ENCODE results near the gene ATG7. TPM values are rescaled to one million over a fixed set of nuclear protein-coding genes. Genes with fewer than 3 reads are reported as not detected.
A peak's percentile ranks its signal among the peaks of the same experiment; 100 is the strongest.
"Not testable (repeated sequence)": the region's sequence is repeated elsewhere in the genome, so short reads cannot be mapped to it uniquely, and the experiment has no call there.

Gene ATG7
- total RNA-seq, 2 experiments from 2014 or later, result 26.4 to 28.6 TPM

- POLR2A ChIA-PET, result no interaction called here
- H3K4me1 Mint-ChIP-seq, result no peaks in the 10 kb centered on the region
- no peaks in the 10 kb centered on the region for H3K9me3 Mint-ChIP-seq
- DNase-seq (no peak), ATAC-seq (ENCODE audit: low read depth) (no peak)
- H3K27ac Mint-ChIP-seq, result no peak overlapping the region
- no peaks in the 10 kb centered on the region for H3K27me3 Mint-ChIP-seq
- H3K36me3 Mint-ChIP-seq, result peaks cover 7% of the 10 kb centered on the region
- no peak overlapping the region for H3K4me3 Mint-ChIP-seq
Measured at GRCh38 chr3:11322931-11323330, 50.7 kb downstream of the ATG7 start.

GRCh38 chr3:11323813-11324212, 51.6 kb downstream of the ATG7 start:
- Mint-ChIP-seq H3K4me3 (no peak overlapping the region), H3K4me1 (no peaks in the 10 kb centered on the region), H3K27ac (no peak overlapping the region), H3K9me3 (no peaks in the 10 kb centered on the region), H3K27me3 (no peaks in the 10 kb centered on the region), H3K36me3 (peaks cover 4% of the 10 kb centered on the region)
- DNase-seq (no peak), ATAC-seq (ENCODE audit: low read depth) (no peak)
- POLR2A ChIA-PET, result no interaction called here

- no peaks in the 10 kb centered on the region for H3K9me3 Mint-ChIP-seq
- DNase-seq (no peak), ATAC-seq (ENCODE audit: low read depth) (no peak)
- H3K27me3 Mint-ChIP-seq, result no peaks in the 10 kb centered on the region
- no peaks in the 10 kb centered on the region for H3K4me1 Mint-ChIP-seq
- no peak overlapping the region for H3K27ac Mint-ChIP-seq
- peaks cover 3% of the 10 kb centered on the region for H3K36me3 Mint-ChIP-seq
- H3K4me3 Mint-ChIP-seq, result no peak overlapping the region
- POLR2A ChIA-PET, result no interaction called here
Measured at GRCh38 chr3:11327619-11328018, 55.4 kb downstream of the ATG7 start.

GRCh38 chr3:11328196-11328945, 56.2 kb downstream of the ATG7 start:
- no peaks in the 10 kb centered on the region for H3K4me1 Mint-ChIP-seq
- ATAC-seq (ENCODE audit: low read depth) (no peak), DNase-seq (no peak)
- H3K27me3 Mint-ChIP-seq, result no peaks in the 10 kb centered on the region
- no peak overlapping the region for H3K27ac Mint-ChIP-seq
- H3K4me3 Mint-ChIP-seq, result no peak overlapping the region
- peaks cover 3% of the 10 kb centered on the region for H3K36me3 Mint-ChIP-seq
- POLR2A ChIA-PET, result interaction anchor here (0.6 kb wide), 1 partner anchor 43 kb away, joined by 5 read pairs; no protein-coding TSS in a partner anchor
- no peaks in the 10 kb centered on the region for H3K9me3 Mint-ChIP-seq

- DNase-seq, result no peak
- no peaks in the 10 kb centered on the region for H3K4me1 Mint-ChIP-seq
- POLR2A ChIA-PET, result no interaction called here
- no peaks in the 10 kb centered on the region for H3K36me3 Mint-ChIP-seq
- no peaks in the 10 kb centered on the region for H3K27me3 Mint-ChIP-seq
- no peak overlapping the region for H3K4me3 Mint-ChIP-seq
- H3K9me3 Mint-ChIP-seq, result no peaks in the 10 kb centered on the region
- H3K27ac Mint-ChIP-seq, result no peak overlapping the region
- no peak for ATAC-seq (ENCODE audit: low read depth)
Measured at GRCh38 chr3:11329777-11330176, 57.6 kb downstream of the ATG7 start.

GRCh38 chr3:11331101-11331500, 58.9 kb downstream of the ATG7 start:
- Mint-ChIP-seq H3K4me1 (no peaks in the 10 kb centered on the region), H3K4me3 (no peak overlapping the region), H3K9me3 (no peaks in the 10 kb centered on the region), H3K27ac (no peak overlapping the region), H3K36me3 (no peaks in the 10 kb centered on the region), H3K27me3 (no peaks in the 10 kb centered on the region)
- POLR2A ChIA-PET, result no interaction called here
- no peak for ATAC-seq (ENCODE audit: low read depth)
- DNase-seq, result no peak

GRCh38 chr3:11335056-11335608, 62.9 kb downstream of the ATG7 start:
- H3K9me3 Mint-ChIP-seq, result no peaks in the 10 kb centered on the region
- POLR2A ChIA-PET, result no interaction called here
- H3K36me3 Mint-ChIP-seq, result no peaks in the 10 kb centered on the region
- DNase-seq (no peak), ATAC-seq (ENCODE audit: low read depth) (peak; percentile 66)
- H3K27ac Mint-ChIP-seq, result no peak overlapping the region
- no peaks in the 10 kb centered on the region for H3K27me3 Mint-ChIP-seq
- H3K4me3 Mint-ChIP-seq, result no peak overlapping the region
- no peaks in the 10 kb centered on the region for H3K4me1 Mint-ChIP-seq

- POLR2A ChIA-PET, result no interaction called here
- H3K27me3 Mint-ChIP-seq, result no peaks in the 10 kb centered on the region
- ATAC-seq (ENCODE audit: low read depth) (no peak), DNase-seq (no peak)
- no peaks in the 10 kb centered on the region for H3K4me1 Mint-ChIP-seq
- H3K36me3 Mint-ChIP-seq, result peaks cover 11% of the 10 kb centered on the region
- H3K9me3 Mint-ChIP-seq, result no peaks in the 10 kb centered on the region
- H3K4me3 Mint-ChIP-seq, result no peak overlapping the region
- H3K27ac Mint-ChIP-seq, result no peak overlapping the region
Measured at GRCh38 chr3:11339541-11339940, 67.3 kb downstream of the ATG7 start.

GRCh38 chr3:11346416-11346815, 74.2 kb downstream of the ATG7 start:
- H3K27ac Mint-ChIP-seq, result no peak overlapping the region
- POLR2A ChIA-PET, result no interaction called here
- H3K4me1 Mint-ChIP-seq, result peaks cover 2% of the 10 kb centered on the region
- H3K36me3 Mint-ChIP-seq, result peaks cover 54% of the 10 kb centered on the region
- no peak for DNase-seq
- ATAC-seq (ENCODE audit: low read depth), result no peak
- H3K27me3 Mint-ChIP-seq, result no peaks in the 10 kb centered on the region
- H3K9me3 Mint-ChIP-seq, result no peaks in the 10 kb centered on the region
- no peak overlapping the region for H3K4me3 Mint-ChIP-seq

- not testable (repeated sequence) for H3K4me1 Mint-ChIP-seq; ATAC-seq (ENCODE audit: low read depth); H3K27ac Mint-ChIP-seq; DNase-seq; H3K9me3 Mint-ChIP-seq; H3K4me3 Mint-ChIP-seq; H3K27me3 Mint-ChIP-seq
- peaks cover 60% of the 10 kb centered on the region for H3K36me3 Mint-ChIP-seq
- POLR2A ChIA-PET, result interaction anchor here (0.6 kb wide), 1 partner anchor 294 kb away, joined by 3 read pairs; no protein-coding TSS in a partner anchor
Measured at GRCh38 chr3:11348877-11349276, 76.7 kb downstream of the ATG7 start.

- DNase-seq (no peak), ATAC-seq (ENCODE audit: low read depth) (no peak)
- Mint-ChIP-seq H3K9me3 (peaks cover 2% of the 10 kb centered on the region), H3K36me3 (peaks cover 63% of the 10 kb centered on the region), H3K4me3 (no peak overlapping the region), H3K27me3 (no peaks in the 10 kb centered on the region), H3K4me1 (peaks cover 2% of the 10 kb centered on the region), H3K27ac (no peak overlapping the region)
- POLR2A ChIA-PET, result no interaction called here
Measured at GRCh38 chr3:11349446-11349845, 77.2 kb downstream of the ATG7 start.

- ATAC-seq (ENCODE audit: low read depth) (no peak), DNase-seq (no peak)
- Mint-ChIP-seq H3K4me1 (peaks cover 2% of the 10 kb centered on the region), H3K36me3 (peaks cover 62% of the 10 kb centered on the region), H3K4me3 (no peak overlapping the region), H3K9me3 (peaks cover 2% of the 10 kb centered on the region), H3K27me3 (no peaks in the 10 kb centered on the region), H3K27ac (no peak overlapping the region)
- POLR2A ChIA-PET, result interaction anchor here (1.1 kb wide), 1 partner anchor 78 kb away, joined by 3 read pairs; the partner anchor contains the start of gene ATG7
Measured at GRCh38 chr3:11350374-11350773, 78.2 kb downstream of the ATG7 start.

- no peak for DNase-seq
- Mint-ChIP-seq H3K36me3 (peaks cover 60% of the 10 kb centered on the region), H3K4me1 (peaks cover under 1% of the 10 kb centered on the region), H3K4me3 (no peak overlapping the region), H3K9me3 (peaks cover 2% of the 10 kb centered on the region), H3K27ac (no peak overlapping the region), H3K27me3 (no peaks in the 10 kb centered on the region)
- ATAC-seq (ENCODE audit: low read depth), result no peak
- POLR2A ChIA-PET, result interaction anchor here (1.1 kb wide), 1 partner anchor 79 kb away, joined by 3 read pairs; the partner anchor contains the start of gene ATG7
Measured at GRCh38 chr3:11351451-11351850, 79.3 kb downstream of the ATG7 start.

GRCh38 chr3:11356269-11356668, 84.1 kb downstream of the ATG7 start:
- H3K27ac Mint-ChIP-seq, result no peak overlapping the region
- H3K4me1 Mint-ChIP-seq, result no peaks in the 10 kb centered on the region
- peaks cover 21% of the 10 kb centered on the region for H3K36me3 Mint-ChIP-seq
- POLR2A ChIA-PET, result no interaction called here
- no peak overlapping the region for H3K4me3 Mint-ChIP-seq
- no peaks in the 10 kb centered on the region for H3K27me3 Mint-ChIP-seq
- DNase-seq (no peak), ATAC-seq (ENCODE audit: low read depth) (no peak)
- peaks cover 2% of the 10 kb centered on the region for H3K9me3 Mint-ChIP-seq
